ENCODE data around the gene NACA. TPM values are rescaled to one million over a fixed set of nuclear protein-coding genes. Genes with fewer than 3 reads are reported as not detected.
A peak's percentile ranks its signal among the peaks of the same experiment; 100 is the strongest.

Gene NACA
- total RNA-seq, 2 donors from 2014 or later, result 509 to 657 TPM

DNA sequence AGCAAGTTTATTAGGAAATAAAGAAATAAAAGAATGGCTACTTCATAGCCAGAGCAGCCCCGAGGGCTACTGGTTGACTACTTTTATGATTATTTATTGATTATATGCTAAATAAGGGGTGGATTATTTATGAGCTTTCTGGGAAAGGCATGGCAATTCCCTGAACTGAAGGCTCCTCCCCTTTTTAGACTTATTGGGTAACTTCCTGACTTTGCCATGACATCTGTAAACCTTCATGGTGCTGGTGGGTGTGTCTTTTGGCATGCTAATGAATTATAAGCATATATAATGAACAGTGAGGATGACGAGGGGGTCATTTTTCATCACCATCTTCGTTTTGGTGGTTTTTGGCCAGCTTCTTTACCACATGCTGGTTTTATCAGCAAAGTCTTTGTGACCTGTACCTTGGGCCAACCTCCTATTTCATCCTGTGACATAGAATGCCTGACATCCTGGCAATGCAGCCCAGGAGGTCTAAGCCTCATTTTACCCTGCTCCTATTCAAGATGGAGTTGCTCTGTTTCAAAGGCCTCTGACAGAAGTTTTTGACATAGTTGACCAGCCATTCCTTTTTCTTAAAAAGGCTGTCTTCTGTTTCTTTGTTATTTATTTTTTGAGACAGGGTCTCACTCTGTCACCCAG is 26.0 kb downstream of the NACA start:
- TF ChIP-seq, protein P1, sequence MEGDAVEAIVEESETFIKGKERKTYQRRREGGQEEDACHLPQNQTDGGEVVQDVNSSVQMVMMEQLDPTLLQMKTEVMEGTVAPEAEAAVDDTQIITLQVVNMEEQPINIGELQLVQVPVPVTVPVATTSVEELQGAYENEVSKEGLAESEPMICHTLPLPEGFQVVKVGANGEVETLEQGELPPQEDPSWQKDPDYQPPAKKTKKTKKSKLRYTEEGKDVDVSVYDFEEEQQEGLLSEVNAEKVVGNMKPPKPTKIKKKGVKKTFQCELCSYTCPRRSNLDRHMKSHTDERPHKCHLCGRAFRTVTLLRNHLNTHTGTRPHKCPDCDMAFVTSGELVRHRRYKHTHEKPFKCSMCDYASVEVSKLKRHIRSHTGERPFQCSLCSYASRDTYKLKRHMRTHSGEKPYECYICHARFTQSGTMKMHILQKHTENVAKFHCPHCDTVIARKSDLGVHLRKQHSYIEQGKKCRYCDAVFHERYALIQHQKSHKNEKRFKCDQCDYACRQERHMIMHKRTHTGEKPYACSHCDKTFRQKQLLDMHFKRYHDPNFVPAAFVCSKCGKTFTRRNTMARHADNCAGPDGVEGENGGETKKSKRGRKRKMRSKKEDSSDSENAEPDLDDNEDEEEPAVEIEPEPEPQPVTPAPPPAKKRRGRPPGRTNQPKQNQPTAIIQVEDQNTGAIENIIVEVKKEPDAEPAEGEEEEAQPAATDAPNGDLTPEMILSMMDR (IDR thresholded peaks at IDR 0.05), result no peak
- ATAC-seq (ENCODE audit: insufficient number of reproducible peaks, low FRiP score, low read depth) (no peak), DNase-seq (ENCODE audit: low spot score) (no peak)
- H3K27ac ChIP-seq, result no peak overlapping the region
- H3K4me3 ChIP-seq, result no peak overlapping the region
- H3K4me1 ChIP-seq (ENCODE audit: control insufficient read depth in 1 of 2, low read depth in 2 of 2), result no peaks in the 10 kb centered on the region
- no peaks in the 10 kb centered on the region for H3K36me3 ChIP-seq
- H3K27me3 ChIP-seq (replicated peaks; ENCODE audit: insufficient read depth), result no peaks in the 10 kb centered on the region
- H3K9me3 ChIP-seq, result no peaks in the 10 kb centered on the region

DNA sequence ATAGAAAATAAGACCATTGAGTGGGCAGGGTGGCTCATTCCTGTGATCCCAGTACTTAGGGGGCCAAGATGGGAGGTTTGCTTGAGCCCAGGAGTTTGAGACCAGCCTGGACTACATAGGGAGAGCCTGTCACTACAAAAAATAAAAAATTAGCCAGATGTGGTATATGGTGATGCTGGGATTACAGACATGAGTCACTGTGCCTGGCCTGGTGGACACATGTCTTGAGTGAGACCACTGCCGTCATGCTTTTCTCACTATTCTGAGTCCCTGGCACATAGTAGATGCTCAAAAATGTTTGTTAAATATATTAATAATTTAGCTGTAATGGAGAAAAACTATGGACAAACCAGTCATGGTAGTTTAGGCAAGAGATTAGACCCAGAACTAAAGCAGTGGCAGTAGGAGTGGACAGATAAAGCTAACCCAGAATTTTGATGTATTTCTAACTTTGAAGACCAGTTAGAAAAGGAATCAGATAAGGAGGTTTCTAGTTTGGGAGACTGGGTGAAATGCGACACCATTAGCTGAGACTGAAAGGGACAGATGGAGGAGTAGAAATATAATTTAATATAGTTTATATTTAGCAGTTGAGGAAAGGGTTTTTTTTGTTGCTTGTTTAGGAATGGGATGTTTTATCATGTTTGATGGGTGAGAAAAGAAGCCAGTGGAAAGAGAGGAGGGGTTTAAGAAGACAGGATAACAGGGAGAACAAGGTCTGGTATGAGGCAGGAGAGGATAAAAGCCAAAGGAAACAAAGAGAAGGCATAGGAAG is 29.6 kb downstream of the NACA start:
- DNase-seq (ENCODE audit: low spot score), result no peak

DNA sequence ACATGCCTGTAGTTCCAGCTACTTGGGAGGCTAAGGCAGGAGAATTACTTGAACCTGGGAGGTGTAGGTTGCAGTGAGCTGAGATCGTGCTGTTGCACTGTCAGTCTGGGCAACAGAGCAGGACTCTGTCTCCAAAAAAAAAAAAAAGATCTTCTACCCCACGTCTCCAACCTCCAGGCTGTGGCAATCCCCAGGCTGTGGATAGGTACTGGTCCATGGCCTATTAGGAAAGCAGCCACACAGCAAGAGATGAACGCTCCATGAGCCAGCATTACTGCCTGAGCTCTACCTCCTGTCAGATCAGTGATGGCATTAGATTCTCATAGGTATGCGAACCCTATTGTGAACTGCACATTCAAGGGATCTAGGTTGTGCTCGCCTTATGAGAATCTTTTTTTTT is 30.9 kb downstream of the NACA start:
- DNase-seq (ENCODE audit: low spot score) (no peak), ATAC-seq (ENCODE audit: insufficient number of reproducible peaks, low FRiP score, low read depth) (no peak)
- Histone ChIP-seq H3K4me1 (ENCODE audit: control insufficient read depth in 1 of 2, low read depth in 2 of 2) (peaks cover 0 to 6% of the 10 kb centered on the region in 2 donors), H3K9me3 (no peaks in the 10 kb centered on the region), H3K27ac (no peak overlapping the region), H3K36me3 (no peaks in the 10 kb centered on the region), H3K4me3 (no peak overlapping the region), H3K27me3 (replicated peaks; ENCODE audit: insufficient read depth) (no peaks in the 10 kb centered on the region)
- TF ChIP-seq, protein P1 (IDR thresholded peaks at IDR 0.05), result no peak

More for the DNA sequence above, 29.6 kb downstream of the NACA start:
- H3K9me3 ChIP-seq, result no peaks in the 10 kb centered on the region
- H3K27ac ChIP-seq, result no peak overlapping the region
- ATAC-seq (ENCODE audit: insufficient number of reproducible peaks, low FRiP score, low read depth), result no peak
- H3K27me3 ChIP-seq (replicated peaks; ENCODE audit: insufficient read depth), result no peaks in the 10 kb centered on the region
- no peaks in the 10 kb centered on the region for H3K4me1 ChIP-seq (ENCODE audit: control insufficient read depth in 1 of 2, low read depth in 2 of 2)
- H3K4me3 ChIP-seq, result no peak overlapping the region
- TF ChIP-seq, protein P1 (IDR thresholded peaks at IDR 0.05), result no peak
- no peaks in the 10 kb centered on the region for H3K36me3 ChIP-seq

DNA sequence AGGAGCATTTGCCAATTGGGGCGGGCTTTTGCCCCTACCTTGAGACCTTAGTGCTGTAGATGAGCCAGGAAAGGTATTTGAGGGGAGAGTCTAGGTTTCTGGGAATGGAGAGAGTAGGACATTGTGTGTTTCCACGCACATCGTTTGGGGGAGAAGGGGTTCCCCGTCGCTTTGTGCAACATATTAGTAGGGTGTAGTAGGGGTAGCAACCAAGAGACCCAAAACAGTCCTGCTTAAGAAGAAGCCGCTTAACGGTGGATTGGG is 36.3 kb downstream of the NACA start:
- TF ChIP-seq, protein P1 (IDR thresholded peaks at IDR 0.05), result no peak
- ATAC-seq (ENCODE audit: insufficient number of reproducible peaks, low FRiP score, low read depth) (no peak), DNase-seq (ENCODE audit: low spot score) (no peak)
- Histone ChIP-seq H3K4me1 (ENCODE audit: control insufficient read depth in 1 of 2, low read depth in 2 of 2) (peaks cover 15 to 33% of the 10 kb centered on the region in 2 donors), H3K4me3 (peak overlapping the region; percentile 92), H3K27me3 (replicated peaks; ENCODE audit: insufficient read depth) (no peaks in the 10 kb centered on the region), H3K27ac (peak overlapping the region; percentile 92 to 100), H3K36me3 (no peaks in the 10 kb centered on the region), H3K9me3 (no peaks in the 10 kb centered on the region)

DNA sequence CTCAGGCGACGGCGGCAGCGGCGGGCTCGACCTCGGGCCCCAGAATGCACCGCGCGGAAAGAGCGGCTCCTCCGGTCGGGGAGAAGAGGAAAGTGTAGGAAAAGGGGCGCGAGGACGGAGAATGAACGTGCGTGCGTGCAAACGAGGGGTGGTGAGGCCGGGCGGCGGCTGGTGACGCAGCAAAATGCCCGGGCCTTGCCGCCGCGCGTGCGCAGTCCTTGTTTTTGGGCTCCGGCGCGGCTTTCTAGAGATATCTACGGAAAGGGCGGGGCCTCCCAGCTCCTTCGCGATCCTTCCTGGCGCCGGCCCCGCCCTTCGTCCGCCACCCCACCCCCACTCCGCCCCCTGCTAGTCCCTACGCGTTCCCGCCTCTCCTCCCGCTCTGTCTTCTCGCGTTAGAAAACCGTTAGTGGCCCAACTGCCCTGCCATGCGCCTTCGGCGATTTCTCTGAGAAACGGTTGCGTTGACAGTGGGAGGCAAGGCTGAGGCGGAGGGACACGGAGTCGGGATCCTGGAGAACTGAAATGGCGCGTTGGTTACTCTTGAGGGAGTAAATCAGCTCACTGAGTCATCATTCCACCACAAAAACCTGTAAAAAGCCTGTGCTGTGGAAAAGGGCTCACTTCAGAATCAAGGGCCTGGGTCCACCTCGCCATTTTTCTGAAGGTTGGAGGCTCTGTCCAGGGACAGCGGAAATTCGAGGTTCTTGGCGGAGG is 36.8 kb downstream of the NACA start, which contains the start of gene PTGES3:
Gene PTGES3 (minus strand): TSS at position 156 of the 717 bp plus-strand sequence. CDS start 285 bp downstream, outside the sequence.
- ATAC-seq (ENCODE audit: insufficient number of reproducible peaks, low FRiP score, low read depth) (peak; percentile 95), DNase-seq (ENCODE audit: low spot score) (peak; percentile 90)
- no peaks in the 10 kb centered on the region for H3K9me3 ChIP-seq
- TF ChIP-seq, protein P1 (IDR thresholded peaks at IDR 0.05), result no peak
- peak within 1 kb of the TSS; percentile 95 to 100 for H3K27ac ChIP-seq
- H3K36me3 ChIP-seq, result no peaks in the 10 kb centered on the region
- peak within 1 kb of the TSS; percentile 92 for H3K4me3 ChIP-seq
- H3K4me1 ChIP-seq (ENCODE audit: control insufficient read depth in 1 of 2, low read depth in 2 of 2), result peaks cover 15 to 35% of the 10 kb centered on the region in 2 donors
- H3K27me3 ChIP-seq (replicated peaks; ENCODE audit: insufficient read depth), result no peaks in the 10 kb centered on the region

Data from thoracic aorta (tissue), 2 donors.